Mammary epithelial cell (primary cell): Measurements from ENCODE around the gene PHLPP1.

Experiments used
- CTCF ChIP-seq, 2 donors: IDR thresholded peaks in 1 of 2; conservative IDR thresholded peaks in 1 of 2; 2 replicates each; pipeline ENCODE4 v1.5.1; 2011 to 2012; ENCODE audit warnings: inconsistent platforms in 2 of 2, low read length in 2 of 2, mild to moderate bottlenecking in 2 of 2, control low read depth in 1 of 2, low read depth in 1 of 2; ENCODE audit not compliant: insufficient read depth in 1 of 2; ENCODE audit errors: extremely low read depth in 1 of 2
- EZH2 ChIP-seq: IDR thresholded peaks from 2 replicates; pipeline ENCODE4 v1.6.1; 2012; ENCODE audit warnings: low read length, inconsistent platforms, borderline replicate concordance

GRCh38 chr18:63001861-63002260 lies 286.5 kb downstream of the PHLPP1 start:
- TF ChIP-seq EZH2 (no peak), CTCF (conservative IDR thresholded peaks at IDR 0.05 in 1 of 2, IDR thresholded peaks at IDR 0.05 in 1 of 2; ENCODE audit: extremely low read depth in 1 of 2, insufficient read depth in 1 of 2, low read depth in 1 of 2, low read length in 2 of 2) (no peak)
